Neural cell (in vitro differentiated cells): ENCODE measurements around the gene NT5C2. TPM values are rescaled to one million over a fixed set of nuclear protein-coding genes. Genes with fewer than 3 reads are reported as not detected.
A peak's percentile ranks its signal among the peaks of the same experiment; 100 is the strongest.

ENCODE experiments used
- H2AFZ ChIP-seq: fragments of 200-600, 300-800 bp; sonication (generic), shearing (Covaris generic); 2 replicates; pipeline ENCODE4 v1.6.0; 2014; ENCODE audit warnings: low read depth, mild to moderate bottlenecking, antibody characterized with exemption, low read length, moderate library complexity
- H3F3A ChIP-seq: fragments of 200-600 bp; shearing (Covaris generic); 2 replicates; pipeline ENCODE4 v1.6.1; 2016; ENCODE audit warnings: mild to moderate bottlenecking, moderate library complexity, mixed read lengths, antibody characterized with exemption, low read length; ENCODE audit not compliant: insufficient read depth, poor library complexity, severe bottlenecking
- H3K27ac ChIP-seq: fragments of 200-600, 300-800 bp; sonication (generic), shearing (Covaris generic); 2 replicates; pipeline ENCODE4 v1.5.1; 2014; ENCODE audit warnings: mild to moderate bottlenecking, low read length, moderate library complexity
- H3K27me3 ChIP-seq: fragments of 300-800, 200-600 bp; sonication (generic), shearing (Covaris generic); 2 replicates; pipeline ENCODE4 v1.6.0; 2014; ENCODE audit warnings: mild to moderate bottlenecking, low read depth, low read length, moderate library complexity; ENCODE audit not compliant: insufficient read depth
- H3K36me3 ChIP-seq: fragments of 300-800, 200-600 bp; sonication (generic), shearing (Covaris generic); 2 replicates; pipeline ENCODE4 v1.5.1; 2014; ENCODE audit warnings: mild to moderate bottlenecking, antibody characterized with exemption, low read length, moderate library complexity; ENCODE audit not compliant: insufficient read depth
- H3K4me2 ChIP-seq: fragments of 300-800, 200-600 bp; sonication (generic), shearing (Covaris generic); 2 replicates; pipeline ENCODE4 v1.6.0; 2014; ENCODE audit warnings: mild to moderate bottlenecking, low read length
- H3K4me3 ChIP-seq: fragments of 300-800, 200-600 bp; sonication (generic), shearing (Covaris generic); 2 replicates; pipeline ENCODE4 v1.5.1; 2014; ENCODE audit warnings: mild to moderate bottlenecking, low read length, moderate library complexity
- H3K79me2 ChIP-seq: fragments of 200-600 bp; shearing (Covaris generic); replicated peaks from 2 replicates; pipeline ENCODE4 v1.6.0; 2014; ENCODE audit warnings: mild to moderate bottlenecking, low read length, moderate library complexity; ENCODE audit not compliant: insufficient read depth
- H3K9ac ChIP-seq: fragments of 300-800, 200-600 bp; sonication (generic), shearing (Covaris generic); 2 replicates; pipeline ENCODE4 v1.6.1; 2016; ENCODE audit warnings: mild to moderate bottlenecking, low read length, mixed read lengths
- H3K9me2 ChIP-seq: fragments of 200-600 bp; shearing (Covaris generic); 2 replicates; pipeline ENCODE4 v1.6.1; 2016; ENCODE audit warnings: mild to moderate bottlenecking, low read length, mixed read lengths; ENCODE audit not compliant: insufficient read depth
- H3K9me3 ChIP-seq: fragments of 200-600, 300-800 bp; sonication (generic), shearing (Covaris generic); 2 replicates; pipeline ENCODE4 v1.6.1; 2016; ENCODE audit warnings: mild to moderate bottlenecking, mixed run types, low read length, moderate library complexity, mixed read lengths
- H4K20me1 ChIP-seq: fragments of 200-600 bp; shearing (Covaris generic); 2 replicates; pipeline ENCODE4 v1.6.1; 2016; ENCODE audit warnings: mild to moderate bottlenecking, mixed run types; ENCODE audit not compliant: insufficient read depth
- CTCF ChIP-seq: fragments of 450-650 bp; IDR thresholded peaks from 2 replicates; pipeline ENCODE4 v1.5.1; 2014; ENCODE audit warnings: antibody characterized with exemption, mild to moderate bottlenecking, moderate library complexity; ENCODE audit not compliant: poor library complexity, severe bottlenecking
- EP300 ChIP-seq: fragments of 450-650 bp; conservative IDR thresholded peaks from 2 replicates; pipeline ENCODE4 v1.6.1; 2014; ENCODE audit warnings: antibody characterized with exemption, mild to moderate bottlenecking, moderate library complexity; ENCODE audit not compliant: poor library complexity, severe bottlenecking
- EZH2 ChIP-seq: fragments of 200-600, 300-800 bp; shearing (Covaris generic), sonication (generic); IDR thresholded peaks from 2 replicates; pipeline ENCODE4 v1.6.1; 2014; ENCODE audit warnings: antibody characterized with exemption, low read length, borderline replicate concordance, mild to moderate bottlenecking; ENCODE audit not compliant: insufficient read depth, poor library complexity, severe bottlenecking
- MXI1 ChIP-seq: fragments of 450-650 bp; conservative IDR thresholded peaks from 2 replicates; pipeline ENCODE4 v1.6.1; 2014; ENCODE audit warnings: antibody characterized with exemption, mild to moderate bottlenecking; ENCODE audit not compliant: poor library complexity, severe bottlenecking
- POLR2AphosphoS5 ChIP-seq: IDR thresholded peaks from 2 replicates; pipeline ENCODE4 v1.6.1; 2012
- RAD21 ChIP-seq: fragments of 450-650 bp; conservative IDR thresholded peaks from 2 replicates; pipeline ENCODE4 v1.6.1; 2014; ENCODE audit warnings: antibody characterized with exemption, mild to moderate bottlenecking, moderate library complexity
- REST ChIP-seq: IDR thresholded peaks from 2 replicates; pipeline ENCODE4 v1.6.1; 2012; ENCODE audit warnings: borderline replicate concordance
- SMC3 ChIP-seq: fragments of 450-650 bp; conservative IDR thresholded peaks from 2 replicates; pipeline ENCODE4 v1.6.1; 2014; ENCODE audit warnings: antibody characterized with exemption, mild to moderate bottlenecking, moderate library complexity; ENCODE audit not compliant: poor library complexity
- TAF1 ChIP-seq: IDR thresholded peaks from 2 replicates; pipeline ENCODE4 v1.6.1; 2012; ENCODE audit warnings: low read depth
- polyA plus RNA-seq: library from polyadenylated mRNA; depleted of rRNA; stranded (reverse); fragments of >200 nt; gene quantifications from 2 replicates; pipeline ENCODE4 v1.2.3, GENCODE V29; 2014

The NT5C2 gene
- polyA plus RNA-seq, 1 donor from 2014 or later, result 190 TPM

DNA sequence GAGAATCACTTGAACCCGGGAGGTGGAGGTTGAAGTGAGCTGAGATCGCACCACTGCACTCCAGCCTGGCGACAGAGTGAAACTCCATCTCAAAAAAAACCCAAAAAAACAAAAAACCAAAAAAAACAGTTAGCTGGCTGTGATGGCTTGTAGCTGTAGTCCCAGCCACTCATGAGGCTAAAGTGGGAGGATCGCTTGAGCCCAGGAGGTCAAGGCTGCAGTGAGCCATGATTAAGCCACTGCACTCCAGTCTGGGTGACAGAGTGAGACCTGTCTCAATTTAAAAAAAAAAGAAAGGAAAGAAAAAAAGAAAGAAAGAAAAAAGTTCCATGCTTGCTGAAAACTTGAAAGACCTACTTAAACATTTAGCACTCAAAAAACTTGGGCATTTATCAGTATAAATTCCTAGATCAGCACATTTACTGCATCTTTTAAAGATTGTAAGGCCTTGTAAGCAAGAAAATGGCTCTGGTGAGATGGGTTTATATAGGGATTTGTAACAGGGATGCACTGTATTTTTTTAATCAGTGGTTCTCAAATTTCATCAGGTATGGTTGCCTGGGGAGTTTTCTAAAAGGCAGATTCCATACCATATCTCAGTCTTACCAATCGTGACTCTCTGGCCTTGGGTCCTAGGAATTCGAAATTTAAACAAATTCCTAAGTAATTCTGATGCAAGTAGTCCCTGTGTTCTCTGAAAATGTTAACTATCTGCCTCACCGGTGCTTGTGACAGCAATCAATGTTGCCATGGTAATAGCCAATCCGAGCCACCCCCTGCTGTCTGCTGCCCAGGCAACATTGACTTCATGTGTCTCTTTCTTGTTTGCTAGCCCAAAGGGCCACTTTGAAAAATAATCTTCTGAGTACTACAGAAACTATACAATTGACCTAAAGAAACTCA is 11.5 kb upstream of the NT5C2 start:
- Histone ChIP-seq H2AFZ (no peak overlapping the region), H3K9ac (peak overlapping the region; percentile 48), H3K27ac (peak overlapping the region; percentile 84), H3K9me2 (no peaks in the 10 kb centered on the region), H3K4me2 (peak overlapping the region; percentile 41), H3F3A (no peaks in the 10 kb centered on the region), H3K9me3 (no peaks in the 10 kb centered on the region), H3K36me3 (no peaks in the 10 kb centered on the region), H3K27me3 (no peaks in the 10 kb centered on the region), H3K4me3 (peak overlapping the region; percentile 46), H3K79me2 (no peaks in the 10 kb centered on the region), H4K20me1 (no peaks in the 10 kb centered on the region)
- TF ChIP-seq CTCF (no peak), EP300 (peak; percentile 54), SMC3 (no peak), REST (no peak), POLR2AphosphoS5 (peak; percentile 49), MXI1 (peak; percentile 23), TAF1 (no peak), EZH2 (no peak), RAD21 (no peak)

GRCh38 chr10:103203466-103203865 is 10.4 kb upstream of the NT5C2 start:
- H3K4me3 ChIP-seq, result no peak overlapping the region
- H2AFZ ChIP-seq, result no peak overlapping the region
- no peak overlapping the region for H3K4me2 ChIP-seq
- H4K20me1 ChIP-seq, result no peaks in the 10 kb centered on the region
- H3K9me3 ChIP-seq, result no peaks in the 10 kb centered on the region
- H3K9ac ChIP-seq, result no peak overlapping the region
- no peaks in the 10 kb centered on the region for H3K36me3 ChIP-seq
- no peaks in the 10 kb centered on the region for H3F3A ChIP-seq
- no peaks in the 10 kb centered on the region for H3K79me2 ChIP-seq
- no peaks in the 10 kb centered on the region for H3K9me2 ChIP-seq
- H3K27me3 ChIP-seq, result no peaks in the 10 kb centered on the region
- H3K27ac ChIP-seq, result peak overlapping the region; percentile 84
- TF ChIP-seq POLR2AphosphoS5, result no peak
- no peak for TF ChIP-seq MXI1
- no peak for TF ChIP-seq RAD21
- no peak for TF ChIP-seq TAF1
- TF ChIP-seq CTCF, result no peak
- TF ChIP-seq SMC3, result no peak
- TF ChIP-seq REST, result no peak
